DMS153 (cell line): Measurements from ENCODE around the gene MOCS2.

Experiments
- DNase-seq: peaks from one replicate; lab custom pipeline; 2025; lab: John Stamatoyannopoulos, UW

Gene MOCS2

DNA sequence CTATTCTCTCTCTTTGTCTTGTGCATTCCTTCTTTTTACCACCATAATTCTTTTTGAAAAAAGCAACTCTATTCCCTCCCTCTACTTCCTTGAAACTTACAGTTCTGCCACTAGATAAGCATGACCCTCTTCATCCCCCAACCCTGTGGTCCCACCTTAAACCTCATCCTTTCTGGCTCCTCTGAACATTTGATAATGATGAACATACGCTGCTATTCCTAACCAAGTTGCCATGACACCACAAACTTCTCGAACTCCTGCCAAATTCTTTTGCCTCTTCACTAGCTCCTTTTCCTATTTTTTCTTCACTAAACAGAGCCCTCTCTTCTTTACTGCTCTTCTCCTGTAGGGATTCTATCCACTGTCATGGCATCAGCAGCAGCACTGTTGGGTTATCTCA, 57.1 kb downstream of the MOCS2 start:
- DNase-seq = no peak

DNA sequence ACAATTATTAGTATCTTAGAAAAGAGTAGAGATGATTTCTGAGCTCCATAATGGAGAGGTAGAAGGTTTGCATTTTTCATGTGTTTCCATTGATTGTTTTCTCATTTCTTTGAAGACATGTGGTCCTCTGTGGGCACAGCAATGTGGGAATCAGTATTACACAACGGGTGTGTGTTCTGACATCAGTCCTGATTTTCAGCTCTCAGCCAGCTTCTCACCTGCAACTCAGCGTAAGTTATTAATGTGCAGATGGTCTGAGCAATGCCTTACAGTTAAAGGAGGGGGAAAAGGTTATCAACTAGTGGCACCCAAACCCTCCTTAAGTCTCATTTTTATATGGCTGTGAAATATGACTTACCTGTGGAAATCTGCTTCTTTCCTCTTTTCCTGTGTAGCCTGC, 61.3 kb downstream of the MOCS2 start:
- DNase-seq = no peak
